Colonic mucosa (tissue), 4 donors: ENCODE data around the gene FLVCR1. TPM values are rescaled to one million over a fixed set of nuclear protein-coding genes. Genes with fewer than 3 reads are reported as not detected.

Experiments used
- DNase-seq: peaks from one replicate; pipeline ENCODE4 v3.0.0-alpha.2; 2020
- H3K27ac ChIP-seq: fragments of 200-600 bp; one replicate; pipeline ENCODE4 v1.8.0; 2021
- H3K27me3 ChIP-seq: fragments of 200-600 bp; one replicate; pipeline ENCODE4 v1.8.0; 2021
- H3K36me3 ChIP-seq: fragments of 200-600 bp; one replicate; pipeline ENCODE4 v1.8.0; 2021
- H3K4me1 ChIP-seq: fragments of 200-600 bp; one replicate; pipeline ENCODE4 v1.8.0; 2021; ENCODE audit warnings: mild to moderate bottlenecking
- H3K4me3 ChIP-seq: fragments of 200-600 bp; one replicate; pipeline ENCODE4 v1.8.0; 2021
- H3K9ac ChIP-seq, 2 donors: one replicate each; pipeline ENCODE4 v1.7.0; 2013; ENCODE audit warnings: control low read depth in 2 of 2, low read depth in 2 of 2, low read length in 2 of 2
- H3K9me3 ChIP-seq: fragments of 200-600 bp; one replicate; pipeline ENCODE4 v1.8.0; 2021
- CTCF ChIP-seq: fragments of 200-600 bp; IDR thresholded peaks from one replicate; pipeline ENCODE4 v1.8.0; 2022; ENCODE audit warnings: antibody characterized with exemption, mild to moderate bottlenecking
- intact Hi-C: fragments of 100-400 bp; cut with DNase I; formaldehyde crosslinking; loops from one replicate; pipeline ENCODE4 v1.14.1; 2022
- total RNA-seq, 2 donors: library from RNA; stranded (reverse); fragmentation: NEBNext Ultra II Directional in 1 of 2; extraction: Animal tissue kit (Norgen Biotek cat#: 25700) in 1 of 2; gene quantifications; one replicate each; pipeline ENCODE4 v1.2.1, GENCODE V29; 2021
- donor health status: healthy.
- donor health status: DM: no; HTN: no; CAD: no.
- donor health status: DM: no; HTN: no; CAD: no.

The FLVCR1 gene
- total RNA-seq, 2 donors from 2014 or later = 8.8 to 12.6 TPM

- no peaks in the 10 kb centered on the region for H3K36me3 ChIP-seq
- H3K4me3 ChIP-seq = no peak overlapping the region
- no peaks in the 10 kb centered on the region for H3K9me3 ChIP-seq
- no peak overlapping the region for H3K27ac ChIP-seq
- intact Hi-C loops = no loop called here
- no peak overlapping the region for H3K9ac ChIP-seq
- no peak for TF ChIP-seq CTCF
- no peak for DNase-seq
- H3K27me3 ChIP-seq = no peaks in the 10 kb centered on the region
- H3K4me1 ChIP-seq = no peaks in the 10 kb centered on the region
Measured at GRCh38 chr1:212879947-212880690, 22.0 kb downstream of the FLVCR1 start.

- no peaks in the 10 kb centered on the region for H3K9me3 ChIP-seq
- intact Hi-C loops = no loop called here
- DNase-seq = no peak
- H3K4me1 ChIP-seq = no peaks in the 10 kb centered on the region
- H3K27me3 ChIP-seq = no peaks in the 10 kb centered on the region
- no peak for TF ChIP-seq CTCF
- no peak overlapping the region for H3K4me3 ChIP-seq
- H3K36me3 ChIP-seq = no peaks in the 10 kb centered on the region
- H3K27ac ChIP-seq = no peak overlapping the region
- no peak overlapping the region for H3K9ac ChIP-seq
Measured at GRCh38 chr1:212884592-212884991, 26.5 kb downstream of the FLVCR1 start.

- no peak for TF ChIP-seq CTCF
- H3K9ac ChIP-seq = no peak overlapping the region
- intact Hi-C loops = no loop called here
- H3K4me1 ChIP-seq = no peaks in the 10 kb centered on the region
- H3K36me3 ChIP-seq = no peaks in the 10 kb centered on the region
- H3K27ac ChIP-seq = no peak overlapping the region
- H3K27me3 ChIP-seq = no peaks in the 10 kb centered on the region
- no peaks in the 10 kb centered on the region for H3K9me3 ChIP-seq
- no peak for DNase-seq
- no peak overlapping the region for H3K4me3 ChIP-seq
Measured at GRCh38 chr1:212892108-212892507, 34.0 kb downstream of the FLVCR1 start.

- H3K36me3 ChIP-seq = no peaks in the 10 kb centered on the region
- no peaks in the 10 kb centered on the region for H3K9me3 ChIP-seq
- H3K27ac ChIP-seq = no peak overlapping the region
- intact Hi-C loops = no loop called here
- H3K27me3 ChIP-seq = no peaks in the 10 kb centered on the region
- no peak for TF ChIP-seq CTCF
- H3K9ac ChIP-seq = no peak overlapping the region
- H3K4me3 ChIP-seq = no peak overlapping the region
- no peaks in the 10 kb centered on the region for H3K4me1 ChIP-seq
- DNase-seq = no peak
Measured at GRCh38 chr1:212899845-212900244, 41.8 kb downstream of the FLVCR1 start.

- no peaks in the 10 kb centered on the region for H3K9me3 ChIP-seq
- no peak overlapping the region for H3K4me3 ChIP-seq
- H3K36me3 ChIP-seq = no peaks in the 10 kb centered on the region
- intact Hi-C loops = no loop called here
- no peaks in the 10 kb centered on the region for H3K27me3 ChIP-seq
- DNase-seq = no peak
- no peak overlapping the region for H3K27ac ChIP-seq
- no peak overlapping the region for H3K9ac ChIP-seq
- no peak for TF ChIP-seq CTCF
- H3K4me1 ChIP-seq = no peaks in the 10 kb centered on the region
Measured at GRCh38 chr1:212901290-212901689, 43.2 kb downstream of the FLVCR1 start.
